Measurements from ENCODE around the gene SEPTIN7. TPM values are rescaled to one million over a fixed set of nuclear protein-coding genes. Genes with fewer than 3 reads are reported as not detected.

SEPTIN7 gene
- total RNA-seq, 1 experiment from 2014 or later = 161 TPM

DNA sequence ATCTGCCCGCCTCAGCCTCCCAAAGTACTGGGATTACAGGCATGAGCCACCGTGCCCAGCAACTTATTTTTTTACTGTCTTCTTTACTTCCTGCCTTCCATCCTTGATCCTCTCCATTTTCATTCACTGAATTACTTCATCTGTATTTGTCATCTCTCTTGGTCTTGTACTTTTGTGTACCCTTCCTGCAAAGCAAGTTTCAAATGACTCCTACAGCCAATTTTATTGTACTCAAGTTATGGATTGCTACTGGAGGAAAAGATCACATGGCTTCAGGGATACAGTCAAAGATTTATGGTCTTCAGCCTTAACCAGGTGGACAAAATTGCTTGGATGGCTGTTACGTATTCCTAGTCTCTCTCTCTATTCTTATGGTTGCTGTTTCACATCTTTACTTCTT, 22.6 kb downstream of the SEPTIN7 start:
- ChIA-PET CTCF (no interaction called here), POLR2A (no interaction called here)
- TF ChIP-seq ATF1 (CRISPR knock-in tag; IDR thresholded peaks at IDR 0.05) (no peak), ESRRA (CRISPR knock-in tag; IDR thresholded peaks at IDR 0.05; ENCODE audit: borderline replicate concordance) (no peak), PRRX2 (CRISPR knock-in tag; IDR thresholded peaks at IDR 0.05) (no peak), JUN (CRISPR knock-in tag; IDR thresholded peaks at IDR 0.05) (no peak), ZNF232 (CRISPR knock-in tag; IDR thresholded peaks at IDR 0.05) (no peak), ELF4 (CRISPR knock-in tag; IDR thresholded peaks at IDR 0.05; ENCODE audit: low read depth) (no peak), USF2 (CRISPR knock-in tag; IDR thresholded peaks at IDR 0.05) (no peak), RELA (CRISPR knock-in tag; IDR thresholded peaks at IDR 0.05; ENCODE audit: borderline replicate concordance) (no peak), PREB (CRISPR knock-in tag; IDR thresholded peaks at IDR 0.05; ENCODE audit: borderline replicate concordance) (no peak), ZNF423 (CRISPR knock-in tag; IDR thresholded peaks at IDR 0.05) (no peak), ZNF317 (CRISPR knock-in tag; IDR thresholded peaks at IDR 0.05; ENCODE audit: borderline replicate concordance, low read depth) (no peak), CBFB (CRISPR knock-in tag; IDR thresholded peaks at IDR 0.05; ENCODE audit: low read depth) (no peak), AR (CRISPR knock-in tag; IDR thresholded peaks at IDR 0.05) (no peak), CREM (CRISPR knock-in tag; IDR thresholded peaks at IDR 0.05) (no peak), ZNF121 (CRISPR knock-in tag; IDR thresholded peaks at IDR 0.05) (no peak)
- TF ChIP-seq, protein P1, sequence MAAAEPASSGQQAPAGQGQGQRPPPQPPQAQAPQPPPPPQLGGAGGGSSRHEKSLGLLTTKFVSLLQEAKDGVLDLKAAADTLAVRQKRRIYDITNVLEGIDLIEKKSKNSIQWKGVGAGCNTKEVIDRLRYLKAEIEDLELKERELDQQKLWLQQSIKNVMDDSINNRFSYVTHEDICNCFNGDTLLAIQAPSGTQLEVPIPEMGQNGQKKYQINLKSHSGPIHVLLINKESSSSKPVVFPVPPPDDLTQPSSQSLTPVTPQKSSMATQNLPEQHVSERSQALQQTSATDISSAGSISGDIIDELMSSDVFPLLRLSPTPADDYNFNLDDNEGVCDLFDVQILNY (CRISPR knock-in tag; IDR thresholded peaks at IDR 0.05) = no peak
- TF ChIP-seq, protein P2, sequence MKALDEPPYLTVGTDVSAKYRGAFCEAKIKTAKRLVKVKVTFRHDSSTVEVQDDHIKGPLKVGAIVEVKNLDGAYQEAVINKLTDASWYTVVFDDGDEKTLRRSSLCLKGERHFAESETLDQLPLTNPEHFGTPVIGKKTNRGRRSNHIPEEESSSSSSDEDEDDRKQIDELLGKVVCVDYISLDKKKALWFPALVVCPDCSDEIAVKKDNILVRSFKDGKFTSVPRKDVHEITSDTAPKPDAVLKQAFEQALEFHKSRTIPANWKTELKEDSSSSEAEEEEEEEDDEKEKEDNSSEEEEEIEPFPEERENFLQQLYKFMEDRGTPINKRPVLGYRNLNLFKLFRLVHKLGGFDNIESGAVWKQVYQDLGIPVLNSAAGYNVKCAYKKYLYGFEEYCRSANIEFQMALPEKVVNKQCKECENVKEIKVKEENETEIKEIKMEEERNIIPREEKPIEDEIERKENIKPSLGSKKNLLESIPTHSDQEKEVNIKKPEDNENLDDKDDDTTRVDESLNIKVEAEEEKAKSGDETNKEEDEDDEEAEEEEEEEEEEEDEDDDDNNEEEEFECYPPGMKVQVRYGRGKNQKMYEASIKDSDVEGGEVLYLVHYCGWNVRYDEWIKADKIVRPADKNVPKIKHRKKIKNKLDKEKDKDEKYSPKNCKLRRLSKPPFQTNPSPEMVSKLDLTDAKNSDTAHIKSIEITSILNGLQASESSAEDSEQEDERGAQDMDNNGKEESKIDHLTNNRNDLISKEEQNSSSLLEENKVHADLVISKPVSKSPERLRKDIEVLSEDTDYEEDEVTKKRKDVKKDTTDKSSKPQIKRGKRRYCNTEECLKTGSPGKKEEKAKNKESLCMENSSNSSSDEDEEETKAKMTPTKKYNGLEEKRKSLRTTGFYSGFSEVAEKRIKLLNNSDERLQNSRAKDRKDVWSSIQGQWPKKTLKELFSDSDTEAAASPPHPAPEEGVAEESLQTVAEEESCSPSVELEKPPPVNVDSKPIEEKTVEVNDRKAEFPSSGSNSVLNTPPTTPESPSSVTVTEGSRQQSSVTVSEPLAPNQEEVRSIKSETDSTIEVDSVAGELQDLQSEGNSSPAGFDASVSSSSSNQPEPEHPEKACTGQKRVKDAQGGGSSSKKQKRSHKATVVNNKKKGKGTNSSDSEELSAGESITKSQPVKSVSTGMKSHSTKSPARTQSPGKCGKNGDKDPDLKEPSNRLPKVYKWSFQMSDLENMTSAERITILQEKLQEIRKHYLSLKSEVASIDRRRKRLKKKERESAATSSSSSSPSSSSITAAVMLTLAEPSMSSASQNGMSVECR (CRISPR knock-in tag; IDR thresholded peaks at IDR 0.05; ENCODE audit: borderline replicate concordance) = no peak
- TF ChIP-seq, protein P3, sequence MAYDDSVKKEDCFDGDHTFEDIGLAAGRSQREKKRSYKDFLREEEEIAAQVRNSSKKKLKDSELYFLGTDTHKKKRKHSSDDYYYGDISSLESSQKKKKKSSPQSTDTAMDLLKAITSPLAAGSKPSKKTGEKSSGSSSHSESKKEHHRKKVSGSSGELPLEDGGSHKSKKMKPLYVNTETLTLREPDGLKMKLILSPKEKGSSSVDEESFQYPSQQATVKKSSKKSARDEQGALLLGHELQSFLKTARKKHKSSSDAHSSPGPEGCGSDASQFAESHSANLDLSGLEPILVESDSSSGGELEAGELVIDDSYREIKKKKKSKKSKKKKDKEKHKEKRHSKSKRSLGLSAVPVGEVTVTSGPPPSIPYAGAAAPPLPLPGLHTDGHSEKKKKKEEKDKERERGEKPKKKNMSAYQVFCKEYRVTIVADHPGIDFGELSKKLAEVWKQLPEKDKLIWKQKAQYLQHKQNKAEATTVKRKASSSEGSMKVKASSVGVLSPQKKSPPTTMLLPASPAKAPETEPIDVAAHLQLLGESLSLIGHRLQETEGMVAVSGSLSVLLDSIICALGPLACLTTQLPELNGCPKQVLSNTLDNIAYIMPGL (CRISPR knock-in tag; IDR thresholded peaks at IDR 0.05) = no peak
- H3K27me3 Mint-ChIP-seq (ENCODE audit: low read depth) = no peaks in the 10 kb centered on the region
- H3K9me3 Mint-ChIP-seq = no peaks in the 10 kb centered on the region
- H3K36me3 Mint-ChIP-seq = peaks cover 3% of the 10 kb centered on the region
- H3K4me1 Mint-ChIP-seq = peaks cover 34% of the 10 kb centered on the region
- no peak overlapping the region for H3K4me3 Mint-ChIP-seq
- ATAC-seq (no peak), DNase-seq (ENCODE audit: low spot score) (no peak)
- 0 out of 2 replicates have a peak overlapping the region, but pooled peaks have one; percentile 22 for H3K27ac Mint-ChIP-seq
